ENCODE data around the gene SAP30L.
A peak's percentile ranks its signal among the peaks of the same experiment; 100 is the strongest.

Gene SAP30L

DNA sequence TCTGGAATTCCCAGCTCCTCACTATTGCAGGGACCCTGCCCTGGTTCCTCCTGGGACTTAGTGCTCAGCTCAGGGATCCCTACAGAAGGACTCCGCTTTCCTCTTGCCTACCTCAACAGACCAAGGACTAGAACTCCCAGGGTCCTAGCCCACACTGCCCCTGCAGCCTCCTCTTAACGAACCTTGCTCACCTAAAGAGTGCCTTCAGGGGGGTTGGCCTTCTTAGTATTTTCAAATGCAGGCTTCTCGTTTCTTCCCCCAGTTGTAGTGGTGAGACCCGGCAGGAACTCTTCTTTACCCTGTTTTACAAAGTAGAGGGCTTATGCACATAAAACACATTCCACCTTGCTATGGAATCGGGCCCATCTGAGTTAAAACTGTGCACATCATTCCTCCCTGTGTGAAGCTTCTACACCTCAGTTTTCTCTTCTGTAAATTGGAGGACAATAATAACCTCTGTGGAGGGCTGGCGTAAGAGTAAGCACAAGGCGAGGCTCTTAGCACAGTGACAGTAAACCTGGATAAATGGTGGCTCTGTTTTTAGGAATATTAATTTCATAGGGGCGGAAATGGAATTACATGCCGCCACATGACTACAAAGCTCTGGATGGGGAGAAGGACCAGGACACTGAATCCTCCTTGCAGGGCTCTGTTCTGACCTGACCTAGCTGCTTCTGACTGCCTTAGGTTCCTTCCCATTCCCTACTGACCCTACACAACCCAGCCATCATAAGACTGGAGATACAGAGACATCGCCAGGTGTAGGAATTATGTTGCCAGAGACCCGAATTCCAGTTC is 36.0 kb downstream of the SAP30L start:
- peaks cover 10% of the 10 kb centered on the region for H3K4me1 ChIP-seq (ENCODE audit: insufficient read depth, insufficient read length)

DNA sequence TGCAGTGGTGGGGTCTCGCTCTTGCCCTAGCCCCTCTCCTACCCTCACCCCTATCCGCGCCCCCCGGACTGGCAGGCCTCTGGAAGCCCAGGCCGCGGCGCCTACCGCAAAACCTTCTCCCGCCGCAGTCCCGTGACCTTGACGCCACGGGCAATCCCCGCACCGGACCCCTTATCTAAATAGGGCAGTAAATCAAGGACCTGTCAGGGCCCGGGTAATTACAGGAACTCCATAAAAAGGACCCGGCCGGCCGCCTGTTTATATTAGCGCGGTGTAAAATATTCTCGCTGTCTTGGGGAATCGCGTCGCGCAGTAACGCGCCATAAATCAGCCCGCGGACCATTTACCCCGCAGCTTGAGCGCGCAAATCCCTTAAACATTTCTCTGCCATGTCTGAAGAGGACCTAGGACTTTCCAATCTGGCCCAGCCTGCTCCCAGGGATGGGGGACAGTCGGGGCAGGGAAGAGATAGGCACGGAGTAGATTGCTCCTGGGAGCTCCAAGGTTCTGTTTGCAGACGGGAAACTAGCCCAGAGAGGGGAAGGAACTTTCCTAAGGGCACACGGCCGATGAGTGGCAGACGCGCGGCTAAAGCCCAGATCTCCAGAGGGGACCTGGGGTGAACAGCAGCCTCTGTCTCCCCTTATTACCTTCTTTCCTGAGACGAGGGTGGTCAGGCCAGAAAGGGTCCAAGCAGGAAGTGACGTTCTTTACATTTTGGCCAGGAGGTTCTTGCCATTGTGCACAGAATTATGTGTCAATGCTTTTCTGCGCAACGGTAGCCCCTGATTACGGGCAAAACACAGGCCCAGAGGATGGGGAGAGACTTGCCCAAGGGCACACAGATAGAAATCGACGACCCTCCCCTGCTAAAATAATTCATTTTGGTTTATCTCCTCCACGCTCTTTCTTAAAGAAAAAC is 37.0 kb downstream of the SAP30L start:
- DNase-seq (ENCODE audit: low read depth, low spot score), result no peak
- Histone ChIP-seq H3K9ac (ENCODE audit: insufficient read length, low read depth) (no peak overlapping the region), H3K27me3 (ENCODE audit: insufficient read depth, insufficient read length) (peaks cover 94% of the 10 kb centered on the region), H3K4me3 (ENCODE audit: insufficient read length, low read depth) (peak overlapping the region; percentile 9), H3K4me1 (ENCODE audit: insufficient read depth, insufficient read length) (peaks cover 10% of the 10 kb centered on the region), H3K36me3 (ENCODE audit: insufficient read depth, insufficient read length, low read length) (no peaks in the 10 kb centered on the region), H3K9me3 (ENCODE audit: insufficient read depth, low read length) (no peaks in the 10 kb centered on the region)
- TF ChIP-seq YY1 (IDR thresholded peaks at IDR 0.05; ENCODE audit: insufficient read depth, insufficient read length) (no peak), ZNF274 (IDR thresholded peaks at IDR 0.05; ENCODE audit: low read depth, low read length) (no peak), SUZ12 (IDR thresholded peaks at IDR 0.05; ENCODE audit: extremely low read depth, insufficient read depth, insufficient read length) (peak; percentile 80)

More for the DNA sequence above, 36.0 kb downstream of the SAP30L start:
- H3K9me3 ChIP-seq (ENCODE audit: insufficient read depth, low read length), result no peaks in the 10 kb centered on the region
- H3K36me3 ChIP-seq (ENCODE audit: insufficient read depth, insufficient read length, low read length), result peaks cover 5% of the 10 kb centered on the region
- no peak overlapping the region for H3K9ac ChIP-seq (ENCODE audit: insufficient read length, low read depth)
- TF ChIP-seq SUZ12 (IDR thresholded peaks at IDR 0.05; ENCODE audit: extremely low read depth, insufficient read depth, insufficient read length) (peak; percentile 24), YY1 (IDR thresholded peaks at IDR 0.05; ENCODE audit: insufficient read depth, insufficient read length) (no peak), ZNF274 (IDR thresholded peaks at IDR 0.05; ENCODE audit: low read depth, low read length) (no peak)
- DNase-seq (ENCODE audit: low read depth, low spot score), result no peak
- no peak overlapping the region for H3K4me3 ChIP-seq (ENCODE audit: insufficient read length, low read depth)
- peaks cover 94% of the 10 kb centered on the region for H3K27me3 ChIP-seq (ENCODE audit: insufficient read depth, insufficient read length)

DNA sequence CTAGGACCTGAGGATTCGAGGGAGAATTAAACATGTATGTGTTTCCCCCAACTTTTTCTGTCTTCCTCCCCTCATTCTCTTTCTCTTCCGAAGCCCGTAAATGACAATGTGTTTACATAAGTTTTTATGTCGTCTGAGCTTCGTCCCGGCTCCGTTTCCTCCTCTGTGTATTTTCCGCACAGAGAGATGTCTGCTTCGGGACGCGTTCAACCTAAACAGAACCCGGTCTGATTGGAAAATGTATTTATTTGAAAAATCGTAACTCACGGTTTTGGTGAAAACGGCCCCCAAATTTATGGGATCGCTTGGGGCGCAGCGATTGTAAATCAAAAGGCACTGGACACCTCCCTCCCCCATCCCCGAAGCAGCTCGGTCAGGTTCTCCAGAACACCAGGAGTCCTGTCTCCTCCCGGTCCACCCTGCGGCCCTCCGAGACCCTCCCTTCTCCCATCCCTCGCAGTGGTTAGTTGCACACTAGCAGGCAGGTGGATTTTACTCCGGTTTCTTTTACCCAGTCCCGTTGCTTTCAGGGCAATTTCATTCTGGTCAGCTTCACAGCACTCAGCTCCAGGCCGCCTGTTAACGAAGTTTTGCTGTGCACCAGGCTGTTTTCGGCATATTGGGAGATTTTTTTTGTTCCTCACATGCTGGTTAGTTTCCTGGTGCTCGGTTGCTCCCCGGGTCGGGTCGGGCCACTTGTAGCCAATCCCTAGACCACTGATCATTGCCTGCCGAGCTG is 38.0 kb downstream of the SAP30L start:
- Histone ChIP-seq H3K4me1 (ENCODE audit: insufficient read depth, insufficient read length) (peaks cover 10% of the 10 kb centered on the region), H3K27me3 (ENCODE audit: insufficient read depth, insufficient read length) (peaks cover 93% of the 10 kb centered on the region), H3K4me3 (ENCODE audit: insufficient read length, low read depth) (no peak overlapping the region), H3K36me3 (ENCODE audit: insufficient read depth, insufficient read length, low read length) (no peaks in the 10 kb centered on the region), H3K9ac (ENCODE audit: insufficient read length, low read depth) (no peak overlapping the region), H3K9me3 (ENCODE audit: insufficient read depth, low read length) (no peaks in the 10 kb centered on the region)
- DNase-seq (ENCODE audit: low read depth, low spot score), result no peak
- TF ChIP-seq ZNF274 (IDR thresholded peaks at IDR 0.05; ENCODE audit: low read depth, low read length) (no peak), SUZ12 (IDR thresholded peaks at IDR 0.05; ENCODE audit: extremely low read depth, insufficient read depth, insufficient read length) (peak; percentile 19)

DNA sequence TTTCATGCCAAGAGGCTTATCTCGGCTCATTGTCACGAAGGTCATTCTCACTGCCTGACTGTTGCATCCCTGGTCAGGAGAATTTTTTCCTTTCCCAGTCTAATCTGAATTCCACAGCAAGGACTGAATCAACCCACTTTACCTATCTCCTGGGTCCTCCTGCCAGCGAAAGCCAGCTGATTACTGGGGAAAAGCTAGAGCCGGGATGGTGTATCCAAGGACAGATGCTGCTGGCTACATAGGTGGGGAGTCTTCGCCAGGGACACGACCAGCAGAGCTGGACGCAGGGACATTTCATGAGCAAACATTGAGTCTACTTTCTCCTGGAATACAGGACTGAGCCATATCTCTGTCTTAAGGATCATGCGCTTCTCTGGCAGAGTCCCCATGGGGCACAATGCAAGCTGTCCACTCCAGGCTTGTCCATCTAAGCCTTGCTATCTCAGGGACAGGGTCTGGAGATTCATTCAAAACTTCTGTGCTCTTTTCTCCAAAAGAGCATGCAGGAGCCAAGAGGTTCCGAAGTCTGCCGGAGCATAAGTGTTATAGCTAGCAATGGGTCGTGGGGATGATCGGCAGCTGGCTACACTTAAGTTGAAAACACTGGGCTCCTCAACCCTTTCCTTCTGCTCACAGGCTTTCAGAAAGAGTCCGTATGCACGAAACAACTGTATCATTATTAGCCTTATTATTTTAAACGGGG is 38.7 kb downstream of the SAP30L start:
- Histone ChIP-seq H3K4me1 (ENCODE audit: insufficient read depth, insufficient read length) (peaks cover 10% of the 10 kb centered on the region), H3K27me3 (ENCODE audit: insufficient read depth, insufficient read length) (peaks cover 86% of the 10 kb centered on the region), H3K4me3 (ENCODE audit: insufficient read length, low read depth) (no peak overlapping the region), H3K36me3 (ENCODE audit: insufficient read depth, insufficient read length, low read length) (no peaks in the 10 kb centered on the region), H3K9me3 (ENCODE audit: insufficient read depth, low read length) (no peaks in the 10 kb centered on the region), H3K9ac (ENCODE audit: insufficient read length, low read depth) (no peak overlapping the region)
- no peak for DNase-seq (ENCODE audit: low read depth, low spot score)
- no peak for TF ChIP-seq YY1 (IDR thresholded peaks at IDR 0.05; ENCODE audit: insufficient read depth, insufficient read length)
- TF ChIP-seq SUZ12 (IDR thresholded peaks at IDR 0.05; ENCODE audit: extremely low read depth, insufficient read depth, insufficient read length), result no peak
- no peak for TF ChIP-seq ZNF274 (IDR thresholded peaks at IDR 0.05; ENCODE audit: low read depth, low read length)

DNA sequence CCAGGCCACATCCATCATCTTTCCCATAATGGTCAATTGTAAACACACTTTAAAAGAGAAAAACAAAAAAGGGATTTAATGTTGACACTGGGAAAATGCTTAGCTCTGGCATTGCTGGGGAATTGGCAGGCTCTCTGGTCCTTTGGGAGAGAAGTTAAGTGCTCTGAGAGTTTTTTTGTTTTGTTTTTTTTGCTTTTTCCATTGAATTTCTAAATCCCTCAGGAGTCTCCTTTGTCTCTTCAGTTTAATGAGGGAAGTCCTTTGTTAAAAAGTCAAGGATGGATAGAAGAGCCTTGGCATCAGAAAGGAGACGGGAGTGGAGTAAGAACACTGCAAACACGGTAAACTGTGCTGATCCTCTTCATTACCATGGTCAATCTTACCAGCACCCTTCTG is 39.3 kb downstream of the SAP30L start:
- no peaks in the 10 kb centered on the region for H3K9me3 ChIP-seq (ENCODE audit: insufficient read depth, low read length)
- H3K4me3 ChIP-seq (ENCODE audit: insufficient read length, low read depth), result no peak overlapping the region
- peaks cover 80% of the 10 kb centered on the region for H3K27me3 ChIP-seq (ENCODE audit: insufficient read depth, insufficient read length)
- no peaks in the 10 kb centered on the region for H3K36me3 ChIP-seq (ENCODE audit: insufficient read depth, insufficient read length, low read length)
- H3K9ac ChIP-seq (ENCODE audit: insufficient read length, low read depth), result no peak overlapping the region
- no peak for TF ChIP-seq ZNF274 (IDR thresholded peaks at IDR 0.05; ENCODE audit: low read depth, low read length)
- TF ChIP-seq SUZ12 (IDR thresholded peaks at IDR 0.05; ENCODE audit: extremely low read depth, insufficient read depth, insufficient read length), result no peak
- TF ChIP-seq YY1 (IDR thresholded peaks at IDR 0.05; ENCODE audit: insufficient read depth, insufficient read length), result no peak
- no peak for DNase-seq (ENCODE audit: low read depth, low spot score)
- peaks cover 7% of the 10 kb centered on the region for H3K4me1 ChIP-seq (ENCODE audit: insufficient read depth, insufficient read length)

DNA sequence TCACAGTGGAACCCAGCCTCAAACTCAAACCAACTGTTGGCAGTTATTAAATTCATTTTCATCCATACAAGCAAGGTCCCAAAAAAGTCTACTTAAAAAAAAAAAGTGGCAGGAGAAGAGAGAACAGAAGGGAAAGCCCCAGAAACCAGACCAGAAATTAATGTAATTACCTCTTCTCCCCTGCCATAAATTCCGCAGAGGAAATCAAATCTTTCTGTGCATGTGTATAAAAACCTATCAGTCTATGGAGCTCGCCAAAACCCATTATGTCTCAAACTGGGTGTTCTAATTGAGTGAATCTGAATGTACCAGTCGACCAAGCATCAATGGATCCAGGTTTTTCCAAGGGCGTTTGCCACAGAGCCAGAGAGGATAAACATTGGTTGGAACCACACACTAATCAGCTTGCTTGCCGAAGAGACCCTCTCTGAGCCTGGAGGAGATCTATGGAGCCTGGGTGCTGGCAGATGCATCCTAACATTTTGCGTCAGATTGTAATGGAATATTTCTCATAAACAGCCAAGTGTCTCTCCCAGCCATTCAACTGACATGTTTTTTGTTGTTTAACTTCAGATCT is 40.1 kb downstream of the SAP30L start:
- H3K9ac ChIP-seq (ENCODE audit: insufficient read length, low read depth), result no peak overlapping the region

More for the DNA sequence above, 40.1 kb downstream of the SAP30L start:
- peaks cover 72% of the 10 kb centered on the region for H3K27me3 ChIP-seq (ENCODE audit: insufficient read depth, insufficient read length)
- no peaks in the 10 kb centered on the region for H3K36me3 ChIP-seq (ENCODE audit: insufficient read depth, insufficient read length, low read length)
- TF ChIP-seq SUZ12 (IDR thresholded peaks at IDR 0.05; ENCODE audit: extremely low read depth, insufficient read depth, insufficient read length), result peak; percentile 47
- TF ChIP-seq ZNF274 (IDR thresholded peaks at IDR 0.05; ENCODE audit: low read depth, low read length), result no peak
- no peak for DNase-seq (ENCODE audit: low read depth, low spot score)
- H3K9me3 ChIP-seq (ENCODE audit: insufficient read depth, low read length), result no peaks in the 10 kb centered on the region
- H3K4me3 ChIP-seq (ENCODE audit: insufficient read length, low read depth), result no peak overlapping the region
- H3K4me1 ChIP-seq (ENCODE audit: insufficient read depth, insufficient read length), result peaks cover 6% of the 10 kb centered on the region

Data from NT2/D1 (cell line).